Uterus (tissue), 4 donors: Measurements from ENCODE around the gene SRRT. TPM values are rescaled to one million over a fixed set of nuclear protein-coding genes. Genes with fewer than 3 reads are reported as not detected.
A peak's percentile ranks its signal among the peaks of the same experiment; 100 is the strongest.

Source experiments
- DNase-seq, 2 donors: peaks; one replicate each; pipeline ENCODE4 v3.0.0-alpha.2; 2019 to 2020
- H3K27ac ChIP-seq, 2 donors: fragments of 200-600 bp; sonication (generic); 1 replicate in 1 of 2; 2 replicates in 1 of 2; pipeline ENCODE4 v1.5.1; 2016 to 2018
- H3K27me3 ChIP-seq, 2 donors: fragments of 200-600 bp; sonication (generic); one replicate each; pipeline ENCODE4 v1.5.1; 2018 to 2019; ENCODE audit warnings: control low read depth in 1 of 2
- H3K36me3 ChIP-seq, 2 donors: fragments of 200-600 bp; sonication (generic); one replicate each; pipeline ENCODE4 v1.5.1; 2019; ENCODE audit warnings: control low read depth in 1 of 2
- H3K4me1 ChIP-seq, 2 donors: fragments of 200-600 bp; sonication (generic); one replicate each; pipeline ENCODE4 v1.5.1; 2018 to 2019; ENCODE audit warnings: control low read depth in 1 of 2
- H3K4me3 ChIP-seq, 2 donors: fragments of 200-600 bp; sonication (generic); 1 replicate in 1 of 2; 2 replicates in 1 of 2; pipeline ENCODE4 v1.5.1; 2018 to 2019; ENCODE audit warnings: mild to moderate bottlenecking in 1 of 2
- H3K9me3 ChIP-seq, 2 donors: fragments of 200-600 bp; sonication (generic); one replicate each; pipeline ENCODE4 v1.5.1; 2019; ENCODE audit warnings: control low read depth in 1 of 2
- POLR2A ChIP-seq, 2 donors: fragments of 450-650 bp; IDR thresholded peaks; one replicate each; pipeline ENCODE4 v1.6.1; 2016; ENCODE audit warnings: antibody characterized with exemption in 2 of 2, mild to moderate bottlenecking in 1 of 2, moderate library complexity in 1 of 2
- intact Hi-C: fragments of 100-400 bp; cut with DNase I; formaldehyde crosslinking; loops from one replicate; pipeline ENCODE4 v1.15.1; 2023; ENCODE audit warnings: low total_unique reads
- total RNA-seq, 4 donors: library from RNA; depleted of rRNA in 3 of 4; stranded (reverse); fragments of >200 nt in 3 of 4; gene quantifications; one replicate each; pipeline versions ENCODE4 v1.1.0 to v1.2.4, GENCODE V29; 2014 to 2023
- TF ChIP-seq, protein P1 (sequence below), 4 experiments: fragments of 200-600 bp in 2 of 4; fragments of 450-650 bp in 2 of 4; sonication (generic) in 2 of 4; IDR thresholded peaks; one replicate each; pipeline ENCODE4 v1.5.1; 2016 to 2019; ENCODE audit warnings: antibody characterized with exemption in 4 of 4, mild to moderate bottlenecking in 2 of 4, moderate library complexity in 1 of 4
- donor health status: DM: yes; HTN: yes; CAD: no.

Gene SRRT
- total RNA-seq, 4 donors from 2014 or later: 17.1 to 185 (median 41.1) TPM

DNA sequence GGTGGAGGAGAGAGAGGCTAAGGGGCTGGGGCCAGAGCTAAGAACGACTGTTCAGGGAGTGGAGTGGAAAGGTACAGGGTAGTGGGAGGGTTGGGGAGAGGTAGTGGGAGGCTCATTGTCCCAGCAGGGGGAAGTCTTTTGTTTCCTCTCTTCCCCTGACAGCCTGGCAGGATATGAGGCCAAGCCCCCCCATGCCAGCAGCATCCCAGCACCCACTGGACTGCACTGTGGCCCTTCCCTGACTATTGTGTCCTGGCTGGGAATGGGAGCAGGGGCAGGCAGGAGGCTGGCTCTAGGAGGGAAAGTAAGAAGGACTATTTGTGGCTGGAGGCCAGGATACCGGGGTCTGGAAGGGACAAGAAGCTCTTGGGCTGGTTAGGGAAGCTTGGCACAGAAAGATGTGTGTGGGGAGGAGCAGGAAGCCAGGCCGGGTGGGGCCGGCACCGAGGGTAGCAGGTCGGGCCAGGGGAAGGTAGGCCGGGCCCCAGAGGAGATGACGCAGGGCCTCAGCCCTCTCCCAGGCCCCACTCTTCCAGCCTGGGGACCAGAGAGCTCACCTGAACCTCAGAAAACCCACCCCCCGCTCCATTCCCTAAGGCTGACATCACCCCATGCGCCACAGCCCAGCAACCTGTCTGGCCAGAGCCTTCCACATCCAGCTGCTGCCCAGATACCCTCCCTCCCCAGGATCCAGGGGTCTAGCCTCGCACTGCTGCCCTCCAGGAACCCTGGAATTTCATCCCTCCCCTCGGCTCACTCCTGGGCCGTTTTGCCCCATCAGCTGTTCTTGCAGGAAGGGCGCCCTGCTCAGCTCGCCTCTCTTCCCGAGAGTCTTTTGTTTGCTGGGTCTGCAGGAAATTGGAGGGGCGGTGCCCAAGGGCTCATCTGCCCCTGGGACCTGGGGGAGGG is 38.7 kb upstream of the SRRT start:
- intact Hi-C loops: no loop called here
- no peaks in the 10 kb centered on the region for H3K36me3 ChIP-seq
- peak overlapping the region; percentile 85 to 86 for H3K27ac ChIP-seq
- H3K4me3 ChIP-seq: no peak overlapping the region
- peak; percentile 41 to 85 for DNase-seq
- H3K4me1 ChIP-seq: peaks cover 0 to 6% of the 10 kb centered on the region in 2 donors
- no peaks in the 10 kb centered on the region for H3K27me3 ChIP-seq
- TF ChIP-seq POLR2A (IDR thresholded peaks at IDR 0.05): no peak
- TF ChIP-seq, protein P1, sequence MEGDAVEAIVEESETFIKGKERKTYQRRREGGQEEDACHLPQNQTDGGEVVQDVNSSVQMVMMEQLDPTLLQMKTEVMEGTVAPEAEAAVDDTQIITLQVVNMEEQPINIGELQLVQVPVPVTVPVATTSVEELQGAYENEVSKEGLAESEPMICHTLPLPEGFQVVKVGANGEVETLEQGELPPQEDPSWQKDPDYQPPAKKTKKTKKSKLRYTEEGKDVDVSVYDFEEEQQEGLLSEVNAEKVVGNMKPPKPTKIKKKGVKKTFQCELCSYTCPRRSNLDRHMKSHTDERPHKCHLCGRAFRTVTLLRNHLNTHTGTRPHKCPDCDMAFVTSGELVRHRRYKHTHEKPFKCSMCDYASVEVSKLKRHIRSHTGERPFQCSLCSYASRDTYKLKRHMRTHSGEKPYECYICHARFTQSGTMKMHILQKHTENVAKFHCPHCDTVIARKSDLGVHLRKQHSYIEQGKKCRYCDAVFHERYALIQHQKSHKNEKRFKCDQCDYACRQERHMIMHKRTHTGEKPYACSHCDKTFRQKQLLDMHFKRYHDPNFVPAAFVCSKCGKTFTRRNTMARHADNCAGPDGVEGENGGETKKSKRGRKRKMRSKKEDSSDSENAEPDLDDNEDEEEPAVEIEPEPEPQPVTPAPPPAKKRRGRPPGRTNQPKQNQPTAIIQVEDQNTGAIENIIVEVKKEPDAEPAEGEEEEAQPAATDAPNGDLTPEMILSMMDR (IDR thresholded peaks at IDR 0.05): no peak
- H3K9me3 ChIP-seq: no peaks in the 10 kb centered on the region

DNA sequence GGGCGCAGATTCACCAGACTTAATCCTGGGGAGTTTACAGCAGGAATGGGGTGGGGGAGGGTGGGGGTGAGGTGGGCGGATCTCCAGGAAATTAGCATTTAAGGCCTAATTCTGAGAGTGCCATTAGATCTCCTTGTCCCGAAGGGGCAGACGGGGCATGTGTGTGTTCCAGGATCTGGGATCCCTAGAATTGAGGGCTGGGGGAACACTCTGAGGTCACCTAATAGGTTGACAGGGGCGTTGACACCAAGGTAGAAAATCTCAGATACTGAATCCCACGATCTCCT is 38.1 kb upstream of the SRRT start:
- H3K27ac ChIP-seq: peak overlapping the region; percentile 85 to 86
- TF ChIP-seq POLR2A (IDR thresholded peaks at IDR 0.05): no peak
- TF ChIP-seq, protein P1 (IDR thresholded peaks at IDR 0.05): no peak

DNA sequence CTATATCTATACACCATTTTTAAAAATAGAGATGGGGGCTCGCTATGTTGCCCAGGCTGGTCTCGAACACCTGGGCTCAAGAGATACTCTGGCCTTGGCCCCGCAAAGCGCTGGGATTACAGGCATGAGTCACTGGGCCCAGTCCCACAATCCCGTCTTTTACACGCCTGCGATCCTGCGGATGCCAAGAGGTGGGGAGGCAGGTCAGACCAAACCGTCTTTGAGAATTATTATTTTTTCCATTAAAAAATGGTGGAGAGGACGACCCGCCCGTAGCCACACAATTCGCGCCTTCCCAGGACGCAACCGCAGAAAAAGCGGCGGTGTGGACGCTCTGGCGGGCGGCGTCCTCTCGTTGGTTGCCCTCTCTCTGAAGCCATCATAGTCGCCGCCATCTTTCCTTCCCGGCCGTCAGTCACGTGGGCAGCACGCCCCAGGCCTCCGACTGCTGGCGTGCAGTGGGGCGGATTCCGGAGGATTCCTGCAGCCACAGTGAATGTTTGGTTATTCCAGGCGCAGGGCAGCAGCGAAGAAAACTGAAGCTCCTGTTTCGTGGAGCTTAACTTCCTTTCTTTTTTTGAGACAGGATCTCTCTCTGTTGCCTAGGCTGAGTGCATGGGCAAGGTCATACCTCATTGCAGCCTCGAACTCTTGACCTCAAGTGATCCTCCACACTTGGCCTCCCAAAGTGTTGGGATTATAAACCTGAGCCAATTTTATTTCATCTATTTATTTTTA is 37.6 kb upstream of the SRRT start:
- TF ChIP-seq, protein P1 (IDR thresholded peaks at IDR 0.05): peak in 1 of 4 experiments; percentile 8
- peak; percentile 27 to 36 for TF ChIP-seq POLR2A (IDR thresholded peaks at IDR 0.05)
- peak; percentile 91 to 92 for DNase-seq
- Histone ChIP-seq H3K4me3 (peak overlapping the region; percentile 31 to 37), H3K4me1 (peaks cover 0 to 6% of the 10 kb centered on the region in 2 donors), H3K36me3 (no peaks in the 10 kb centered on the region), H3K9me3 (no peaks in the 10 kb centered on the region), H3K27ac (peak overlapping the region; percentile 85 to 86), H3K27me3 (no peaks in the 10 kb centered on the region)
- intact Hi-C loops: no loop called here

More for the DNA sequence above, 38.1 kb upstream of the SRRT start:
- DNase-seq: no peak
- Histone ChIP-seq H3K4me3 (peak overlapping the region; percentile 31 to 37), H3K36me3 (no peaks in the 10 kb centered on the region), H3K9me3 (no peaks in the 10 kb centered on the region), H3K27me3 (no peaks in the 10 kb centered on the region), H3K4me1 (peaks cover 0 to 6% of the 10 kb centered on the region in 2 donors)
- intact Hi-C loops: no loop called here

DNA sequence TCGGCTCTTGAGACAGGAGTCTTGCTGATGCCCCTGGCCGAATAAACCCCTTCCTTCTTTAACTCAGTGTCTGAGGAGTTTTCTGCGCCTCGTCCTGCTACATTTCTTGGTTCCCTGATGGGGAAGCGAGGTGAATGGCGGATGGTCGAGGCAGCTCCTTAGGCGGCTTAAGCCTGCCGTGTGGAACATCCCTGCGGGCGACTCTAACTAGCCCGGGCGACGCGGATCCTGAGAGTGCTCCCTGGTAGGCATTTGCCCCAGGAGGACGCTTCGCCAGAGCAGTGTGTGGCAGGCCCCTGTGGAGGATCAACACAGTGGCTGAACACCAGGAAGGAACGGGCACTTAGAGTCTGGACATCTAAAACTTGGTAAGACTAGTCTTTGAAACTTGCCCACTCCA is 35.5 kb upstream of the SRRT start:
- no peak for DNase-seq
- no peak overlapping the region for H3K4me3 ChIP-seq
- H3K27ac ChIP-seq: no peak overlapping the region
- no peaks in the 10 kb centered on the region for H3K36me3 ChIP-seq
- TF ChIP-seq POLR2A (IDR thresholded peaks at IDR 0.05): no peak
- TF ChIP-seq, protein P1 (IDR thresholded peaks at IDR 0.05): no peak
- H3K9me3 ChIP-seq: no peaks in the 10 kb centered on the region
- H3K27me3 ChIP-seq: no peaks in the 10 kb centered on the region
- intact Hi-C loops: no loop called here
- peaks cover 0 to 6% of the 10 kb centered on the region in 2 donors for H3K4me1 ChIP-seq
